HL-60 (cell line): Measurements from ENCODE around the gene HSD17B12.

Experiments
- DNase-seq, 2 experiments: peaks; one replicate each; pipeline ENCODE4 v3.0.0-alpha.2; 2010 to 2020; ENCODE audit warnings: low read depth in 1 of 2, low spot score in 1 of 2
- H3K27ac ChIP-seq: fragments of 250-450 bp; sonication (Bioruptor Pico); replicated peaks from 2 replicates; pipeline ENCODE4 v1.5.1; 2020; ENCODE audit warnings: mild to moderate bottlenecking, moderate library complexity
- H3K27me3 ChIP-seq: fragments of 250-450 bp; sonication (Bioruptor Pico); 2 replicates; pipeline ENCODE4 v1.5.1; 2021; ENCODE audit warnings: mild to moderate bottlenecking, moderate library complexity; ENCODE audit not compliant: insufficient read depth, poor library complexity, severe bottlenecking
- H3K4me3 ChIP-seq: replicated peaks from 2 replicates; pipeline ENCODE4 v1.5.1; 2011; ENCODE audit warnings: mild to moderate bottlenecking, control low read depth, low read length; ENCODE audit not compliant: insufficient read depth
- GABPA ChIP-seq: IDR thresholded peaks from 2 replicates; pipeline ENCODE4 v1.6.1; 2012; ENCODE audit warnings: low read depth
- POLR2AphosphoS5 ChIP-seq: IDR thresholded peaks from 2 replicates; pipeline ENCODE4 v1.6.1; 2012; ENCODE audit warnings: low read depth
- REST ChIP-seq: IDR thresholded peaks from 2 replicates; pipeline ENCODE4 v1.6.1; 2012; ENCODE audit warnings: low read depth; ENCODE audit not compliant: insufficient replicate concordance
- SPI1 ChIP-seq: IDR thresholded peaks from 2 replicates; pipeline ENCODE4 v1.6.1; 2012; ENCODE audit warnings: low read depth, mild to moderate bottlenecking, borderline replicate concordance
- TF ChIP-seq, protein P1 (sequence below): IDR thresholded peaks from one replicate; pipeline ENCODE4 v1.5.1; 2011; ENCODE audit warnings: low read length, control low read depth, inconsistent platforms; ENCODE audit not compliant: insufficient read depth

The HSD17B12 gene

GRCh38 chr11:43789700-43790443 lies 109.3 kb downstream of the HSD17B12 start:
- TF ChIP-seq, protein P1, sequence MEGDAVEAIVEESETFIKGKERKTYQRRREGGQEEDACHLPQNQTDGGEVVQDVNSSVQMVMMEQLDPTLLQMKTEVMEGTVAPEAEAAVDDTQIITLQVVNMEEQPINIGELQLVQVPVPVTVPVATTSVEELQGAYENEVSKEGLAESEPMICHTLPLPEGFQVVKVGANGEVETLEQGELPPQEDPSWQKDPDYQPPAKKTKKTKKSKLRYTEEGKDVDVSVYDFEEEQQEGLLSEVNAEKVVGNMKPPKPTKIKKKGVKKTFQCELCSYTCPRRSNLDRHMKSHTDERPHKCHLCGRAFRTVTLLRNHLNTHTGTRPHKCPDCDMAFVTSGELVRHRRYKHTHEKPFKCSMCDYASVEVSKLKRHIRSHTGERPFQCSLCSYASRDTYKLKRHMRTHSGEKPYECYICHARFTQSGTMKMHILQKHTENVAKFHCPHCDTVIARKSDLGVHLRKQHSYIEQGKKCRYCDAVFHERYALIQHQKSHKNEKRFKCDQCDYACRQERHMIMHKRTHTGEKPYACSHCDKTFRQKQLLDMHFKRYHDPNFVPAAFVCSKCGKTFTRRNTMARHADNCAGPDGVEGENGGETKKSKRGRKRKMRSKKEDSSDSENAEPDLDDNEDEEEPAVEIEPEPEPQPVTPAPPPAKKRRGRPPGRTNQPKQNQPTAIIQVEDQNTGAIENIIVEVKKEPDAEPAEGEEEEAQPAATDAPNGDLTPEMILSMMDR = no peak
- no peak for TF ChIP-seq GABPA
- TF ChIP-seq POLR2AphosphoS5 = no peak
- TF ChIP-seq REST = no peak
- no peak for TF ChIP-seq SPI1
- no peaks in the 10 kb centered on the region for H3K27me3 ChIP-seq
- DNase-seq = no peak
- no peak overlapping the region for H3K4me3 ChIP-seq
- no peak overlapping the region for H3K27ac ChIP-seq

DNA sequence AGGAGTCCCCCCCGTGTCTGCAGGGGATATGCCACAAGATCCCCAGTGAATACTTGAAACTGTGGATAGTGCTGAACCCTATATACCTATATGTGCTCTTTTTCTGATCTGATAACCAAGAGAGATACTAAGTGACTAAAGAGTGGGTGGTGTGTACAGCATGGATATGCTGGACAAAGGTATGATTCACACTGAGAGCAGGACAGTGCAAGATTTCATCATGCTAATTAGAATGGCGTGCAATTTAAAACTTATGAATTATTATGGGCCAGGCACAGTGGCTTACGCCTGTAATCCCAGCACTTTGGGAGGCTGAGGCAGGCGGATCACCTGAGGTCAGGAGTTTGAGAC lies 109.9 kb downstream of the HSD17B12 start:
- TF ChIP-seq GABPA (no peak), SPI1 (no peak), POLR2AphosphoS5 (no peak), REST (no peak)
- TF ChIP-seq, protein P1 = no peak
- no peak overlapping the region for H3K27ac ChIP-seq
- H3K27me3 ChIP-seq = no peaks in the 10 kb centered on the region
- DNase-seq = no peak
- no peak overlapping the region for H3K4me3 ChIP-seq

GRCh38 chr11:43797337-43797736 lies 116.8 kb downstream of the HSD17B12 start:
- TF ChIP-seq, protein P1 = no peak
- no peak for TF ChIP-seq REST
- no peak for TF ChIP-seq POLR2AphosphoS5
- no peak for TF ChIP-seq SPI1
- no peak for TF ChIP-seq GABPA
- Histone ChIP-seq H3K27ac (no peak overlapping the region), H3K27me3 (no peaks in the 10 kb centered on the region), H3K4me3 (no peak overlapping the region)
- DNase-seq = no peak
